Activated naive CD4-positive, alpha-beta T cell treated with anti-CD3 and anti-CD28 coated beads, Interleukin-2, amount 50 U/mL, for 24 hours (primary cell): ENCODE results near the gene JAK3.
A peak's percentile ranks its signal among the peaks of the same experiment; 100 is the strongest.

Experiments used
- H3K27ac Mint-ChIP-seq: one replicate; pipeline ENCODE4 v1.8.0; 2021; ENCODE audit warnings: mild to moderate bottlenecking, mixed read lengths
- H3K27me3 Mint-ChIP-seq: one replicate; pipeline ENCODE4 v1.8.0; 2021; ENCODE audit warnings: mixed read lengths
- H3K36me3 Mint-ChIP-seq: one replicate; pipeline ENCODE4 v1.8.0; 2021; ENCODE audit warnings: mixed read lengths
- H3K4me1 Mint-ChIP-seq: one replicate; pipeline ENCODE4 v1.8.0; 2021; ENCODE audit warnings: mixed read lengths
- H3K4me3 Mint-ChIP-seq: one replicate; pipeline ENCODE4 v1.8.0; 2021; ENCODE audit warnings: mild to moderate bottlenecking, mixed read lengths
- H3K9me3 Mint-ChIP-seq: one replicate; pipeline ENCODE4 v1.8.0; 2021; ENCODE audit warnings: mixed read lengths

JAK3 gene

GRCh38 chr19:17855280-17856152, 7.7 kb upstream of the JAK3 start:
- no peak overlapping the region for H3K4me3 Mint-ChIP-seq
- peaks cover 23% of the 10 kb centered on the region for H3K4me1 Mint-ChIP-seq
- H3K9me3 Mint-ChIP-seq: no peaks in the 10 kb centered on the region
- no peaks in the 10 kb centered on the region for H3K27me3 Mint-ChIP-seq
- peaks cover 8% of the 10 kb centered on the region for H3K36me3 Mint-ChIP-seq
- no peak overlapping the region for H3K27ac Mint-ChIP-seq

GRCh38 chr19:17854061-17854460, 6.3 kb upstream of the JAK3 start:
- no peaks in the 10 kb centered on the region for H3K9me3 Mint-ChIP-seq
- peaks cover 34% of the 10 kb centered on the region for H3K4me1 Mint-ChIP-seq
- no peaks in the 10 kb centered on the region for H3K36me3 Mint-ChIP-seq
- no peak overlapping the region for H3K4me3 Mint-ChIP-seq
- H3K27ac Mint-ChIP-seq: no peak overlapping the region
- H3K27me3 Mint-ChIP-seq: no peaks in the 10 kb centered on the region

- H3K4me1 Mint-ChIP-seq: peaks cover 59% of the 10 kb centered on the region
- peak overlapping the region; percentile 99 for H3K27ac Mint-ChIP-seq
- H3K27me3 Mint-ChIP-seq: no peaks in the 10 kb centered on the region
Measured at GRCh38 chr19:17848595-17849292, 962 bp upstream of the JAK3 start.

GRCh38 chr19:17846146-17846545, 1.6 kb downstream of the JAK3 start:
- peaks cover 4% of the 10 kb centered on the region for H3K36me3 Mint-ChIP-seq

More at GRCh38 chr19:17848595-17849292, 962 bp upstream of the JAK3 start:
- Mint-ChIP-seq H3K9me3 (no peaks in the 10 kb centered on the region), H3K36me3 (peaks cover 4% of the 10 kb centered on the region), H3K4me3 (peak overlapping the region; percentile 90)

GRCh38 chr19:17843908-17844490, 3.8 kb downstream of the JAK3 start:
- peaks cover 44% of the 10 kb centered on the region for H3K4me1 Mint-ChIP-seq
- H3K27ac Mint-ChIP-seq: peak overlapping the region; percentile 86
- H3K27me3 Mint-ChIP-seq: no peaks in the 10 kb centered on the region
- H3K9me3 Mint-ChIP-seq: no peaks in the 10 kb centered on the region
- H3K4me3 Mint-ChIP-seq: peak overlapping the region; percentile 90
- peaks cover 7% of the 10 kb centered on the region for H3K36me3 Mint-ChIP-seq

More at GRCh38 chr19:17846146-17846545, 1.6 kb downstream of the JAK3 start:
- Mint-ChIP-seq H3K27me3 (no peaks in the 10 kb centered on the region), H3K9me3 (no peaks in the 10 kb centered on the region), H3K27ac (peak overlapping the region; percentile 90), H3K4me3 (peak overlapping the region; percentile 90), H3K4me1 (peaks cover 59% of the 10 kb centered on the region)

- H3K4me3 Mint-ChIP-seq: peak overlapping the region; percentile 42
- H3K9me3 Mint-ChIP-seq: no peaks in the 10 kb centered on the region
- peak overlapping the region; percentile 86 for H3K27ac Mint-ChIP-seq
- H3K27me3 Mint-ChIP-seq: no peaks in the 10 kb centered on the region
- H3K4me1 Mint-ChIP-seq: peaks cover 37% of the 10 kb centered on the region
- H3K36me3 Mint-ChIP-seq: peaks cover 7% of the 10 kb centered on the region
Measured at GRCh38 chr19:17843292-17843827, 4.4 kb downstream of the JAK3 start.

- Mint-ChIP-seq H3K4me1 (peaks cover 33% of the 10 kb centered on the region), H3K27ac (no peak overlapping the region), H3K36me3 (peaks cover 7% of the 10 kb centered on the region), H3K27me3 (no peaks in the 10 kb centered on the region), H3K4me3 (no peak overlapping the region), H3K9me3 (no peaks in the 10 kb centered on the region)
Measured at GRCh38 chr19:17842663-17843291, 5.0 kb downstream of the JAK3 start.

GRCh38 chr19:17841810-17842662, 5.7 kb downstream of the JAK3 start:
- H3K36me3 Mint-ChIP-seq: peaks cover 7% of the 10 kb centered on the region
- H3K4me1 Mint-ChIP-seq: peaks cover 33% of the 10 kb centered on the region
- no peak overlapping the region for H3K4me3 Mint-ChIP-seq
- H3K9me3 Mint-ChIP-seq: no peaks in the 10 kb centered on the region
- H3K27ac Mint-ChIP-seq: no peak overlapping the region
- H3K27me3 Mint-ChIP-seq: no peaks in the 10 kb centered on the region

GRCh38 chr19:17841371-17841809, 6.4 kb downstream of the JAK3 start:
- no peak overlapping the region for H3K4me3 Mint-ChIP-seq
- no peak overlapping the region for H3K27ac Mint-ChIP-seq
- H3K27me3 Mint-ChIP-seq: no peaks in the 10 kb centered on the region
- peaks cover 10% of the 10 kb centered on the region for H3K36me3 Mint-ChIP-seq
- no peaks in the 10 kb centered on the region for H3K9me3 Mint-ChIP-seq
- peaks cover 36% of the 10 kb centered on the region for H3K4me1 Mint-ChIP-seq

GRCh38 chr19:17840019-17840418, 7.8 kb downstream of the JAK3 start:
- H3K27ac Mint-ChIP-seq: peak overlapping the region; percentile 62
- H3K9me3 Mint-ChIP-seq: no peaks in the 10 kb centered on the region
- peaks cover 36% of the 10 kb centered on the region for H3K4me1 Mint-ChIP-seq

GRCh38 chr19:17837972-17838371, 9.8 kb downstream of the JAK3 start:
- peaks cover 17% of the 10 kb centered on the region for H3K4me1 Mint-ChIP-seq
- H3K27me3 Mint-ChIP-seq: no peaks in the 10 kb centered on the region
- no peaks in the 10 kb centered on the region for H3K9me3 Mint-ChIP-seq
- H3K36me3 Mint-ChIP-seq: peaks cover 16% of the 10 kb centered on the region
- no peak overlapping the region for H3K27ac Mint-ChIP-seq
- H3K4me3 Mint-ChIP-seq: no peak overlapping the region

More at GRCh38 chr19:17840019-17840418, 7.8 kb downstream of the JAK3 start:
- H3K4me3 Mint-ChIP-seq: no peak overlapping the region
- peaks cover 20% of the 10 kb centered on the region for H3K36me3 Mint-ChIP-seq
- no peaks in the 10 kb centered on the region for H3K27me3 Mint-ChIP-seq

GRCh38 chr19:17836530-17836929, 11.3 kb downstream of the JAK3 start:
- peaks cover 17% of the 10 kb centered on the region for H3K4me1 Mint-ChIP-seq
- no peaks in the 10 kb centered on the region for H3K9me3 Mint-ChIP-seq
- H3K27ac Mint-ChIP-seq: peak overlapping the region; percentile 68
- peaks cover 20% of the 10 kb centered on the region for H3K36me3 Mint-ChIP-seq
- H3K4me3 Mint-ChIP-seq: no peak overlapping the region
- H3K27me3 Mint-ChIP-seq: no peaks in the 10 kb centered on the region

GRCh38 chr19:17835182-17836006, 12.4 kb downstream of the JAK3 start:
- H3K27ac Mint-ChIP-seq: peak overlapping the region; percentile 69
- peaks cover 17% of the 10 kb centered on the region for H3K36me3 Mint-ChIP-seq
- H3K9me3 Mint-ChIP-seq: no peaks in the 10 kb centered on the region
- no peaks in the 10 kb centered on the region for H3K27me3 Mint-ChIP-seq
- no peak overlapping the region for H3K4me3 Mint-ChIP-seq
- peaks cover 13% of the 10 kb centered on the region for H3K4me1 Mint-ChIP-seq
